OCI-LY3 (cell line): ENCODE results near the gene NUTF2.

Source experiments
- H2AFZ ChIP-seq: fragments of 200-600, 300-600 bp; shearing (Covaris generic); 2 replicates; pipeline ENCODE4 v1.6.0; 2014; ENCODE audit warnings: antibody characterized with exemption, low read depth, low read length
- H3K27ac ChIP-seq: fragments of 200-600, 300-600 bp; sonication (generic); 2 replicates; pipeline ENCODE4 v1.5.1; 2014; ENCODE audit warnings: mild to moderate bottlenecking, low read length, moderate library complexity, mixed read lengths
- H3K27me3 ChIP-seq: fragments of 200-600, 300-600 bp; sonication (generic); 2 replicates; pipeline ENCODE4 v1.6.1; 2014; ENCODE audit warnings: low read depth, low read length, mixed read lengths
- H3K36me3 ChIP-seq: fragments of 200-600, 300-600 bp; sonication (generic); replicated peaks from 2 replicates; pipeline ENCODE3; 2014; ENCODE audit warnings: low read depth, low read length, mixed read lengths
- H3K4me1 ChIP-seq: fragments of 300-600, 200-600 bp; sonication (generic); 2 replicates; pipeline ENCODE4 v1.6.1; 2014; ENCODE audit warnings: low read length, mixed read lengths
- H3K4me2 ChIP-seq: fragments of 200-600, 300-600 bp; sonication (generic); 2 replicates; pipeline ENCODE4 v1.6.1; 2014; ENCODE audit warnings: low read length, mixed read lengths
- H3K4me3 ChIP-seq: fragments of 300-600, 200-600 bp; sonication (generic); 2 replicates; pipeline ENCODE4 v1.5.1; 2014; ENCODE audit warnings: antibody characterized with exemption, mild to moderate bottlenecking, low read length, moderate library complexity
- H3K79me2 ChIP-seq: fragments of 300-600, 200-600 bp; shearing (Covaris generic); 2 replicates; pipeline ENCODE4 v1.6.1; 2014; ENCODE audit warnings: mild to moderate bottlenecking, low read length, mixed read lengths
- H3K9ac ChIP-seq: fragments of 300-600, 200-600 bp; shearing (Covaris generic); 2 replicates; pipeline ENCODE4 v1.6.0; 2014; ENCODE audit warnings: mild to moderate bottlenecking, low read length, moderate library complexity
- H3K9me3 ChIP-seq: fragments of 200-600, 300-600 bp; shearing (Covaris generic); 2 replicates; pipeline ENCODE4 v1.6.1; 2014; ENCODE audit warnings: low read length, mixed read lengths; ENCODE audit not compliant: insufficient read depth
- H4K20me1 ChIP-seq: fragments of 200-600, 300-600 bp; sonication (generic); 2 replicates; pipeline ENCODE4 v1.6.1; 2016; ENCODE audit warnings: low read length, mixed read lengths; ENCODE audit not compliant: insufficient read depth
- EZH2phosphoT487 ChIP-seq: fragments of 200-600 bp; shearing (Covaris generic); IDR thresholded peaks from 2 replicates; pipeline ENCODE4 v1.6.1; 2018; ENCODE audit warnings: antibody characterized with exemption, mixed run types, low read depth
- TF ChIP-seq, protein P1 (sequence below): fragments of 200-600, 300-600 bp; sonication (generic); IDR thresholded peaks from 2 replicates; pipeline ENCODE4 v1.5.1; 2014; ENCODE audit warnings: antibody characterized with exemption, low read length, low read depth

NUTF2 gene

DNA sequence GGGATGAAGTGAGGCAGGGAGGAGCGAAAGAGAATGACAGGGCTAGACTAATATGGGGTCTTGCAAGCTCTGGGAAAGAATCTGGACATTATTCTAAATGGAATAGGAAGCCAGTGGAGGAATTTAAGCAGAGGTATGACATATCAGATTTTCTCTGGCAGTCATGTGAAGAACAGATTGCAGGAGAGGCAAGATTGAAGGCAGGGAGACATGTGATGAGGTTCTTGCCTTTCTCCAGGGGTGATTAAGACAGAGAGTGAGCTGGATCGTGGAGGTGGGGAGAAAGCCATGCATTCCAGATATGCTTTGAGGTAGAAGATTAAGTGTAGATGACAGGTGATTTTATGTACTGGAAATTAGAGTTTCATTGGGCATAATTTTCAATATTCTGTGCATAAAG lies 8.9 kb upstream of the NUTF2 start:
- Histone ChIP-seq H3K27ac (no peak overlapping the region), H3K27me3 (no peaks in the 10 kb centered on the region), H2AFZ (no peak overlapping the region), H3K9me3 (no peaks in the 10 kb centered on the region), H3K36me3 (no peaks in the 10 kb centered on the region), H3K79me2 (peaks cover 9% of the 10 kb centered on the region), H3K9ac (no peak overlapping the region), H3K4me2 (no peak overlapping the region), H3K4me1 (peaks cover 13% of the 10 kb centered on the region), H4K20me1 (no peaks in the 10 kb centered on the region), H3K4me3 (no peak overlapping the region)
- TF ChIP-seq EZH2phosphoT487, result no peak
- TF ChIP-seq, protein P1, sequence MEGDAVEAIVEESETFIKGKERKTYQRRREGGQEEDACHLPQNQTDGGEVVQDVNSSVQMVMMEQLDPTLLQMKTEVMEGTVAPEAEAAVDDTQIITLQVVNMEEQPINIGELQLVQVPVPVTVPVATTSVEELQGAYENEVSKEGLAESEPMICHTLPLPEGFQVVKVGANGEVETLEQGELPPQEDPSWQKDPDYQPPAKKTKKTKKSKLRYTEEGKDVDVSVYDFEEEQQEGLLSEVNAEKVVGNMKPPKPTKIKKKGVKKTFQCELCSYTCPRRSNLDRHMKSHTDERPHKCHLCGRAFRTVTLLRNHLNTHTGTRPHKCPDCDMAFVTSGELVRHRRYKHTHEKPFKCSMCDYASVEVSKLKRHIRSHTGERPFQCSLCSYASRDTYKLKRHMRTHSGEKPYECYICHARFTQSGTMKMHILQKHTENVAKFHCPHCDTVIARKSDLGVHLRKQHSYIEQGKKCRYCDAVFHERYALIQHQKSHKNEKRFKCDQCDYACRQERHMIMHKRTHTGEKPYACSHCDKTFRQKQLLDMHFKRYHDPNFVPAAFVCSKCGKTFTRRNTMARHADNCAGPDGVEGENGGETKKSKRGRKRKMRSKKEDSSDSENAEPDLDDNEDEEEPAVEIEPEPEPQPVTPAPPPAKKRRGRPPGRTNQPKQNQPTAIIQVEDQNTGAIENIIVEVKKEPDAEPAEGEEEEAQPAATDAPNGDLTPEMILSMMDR, result no peak

DNA sequence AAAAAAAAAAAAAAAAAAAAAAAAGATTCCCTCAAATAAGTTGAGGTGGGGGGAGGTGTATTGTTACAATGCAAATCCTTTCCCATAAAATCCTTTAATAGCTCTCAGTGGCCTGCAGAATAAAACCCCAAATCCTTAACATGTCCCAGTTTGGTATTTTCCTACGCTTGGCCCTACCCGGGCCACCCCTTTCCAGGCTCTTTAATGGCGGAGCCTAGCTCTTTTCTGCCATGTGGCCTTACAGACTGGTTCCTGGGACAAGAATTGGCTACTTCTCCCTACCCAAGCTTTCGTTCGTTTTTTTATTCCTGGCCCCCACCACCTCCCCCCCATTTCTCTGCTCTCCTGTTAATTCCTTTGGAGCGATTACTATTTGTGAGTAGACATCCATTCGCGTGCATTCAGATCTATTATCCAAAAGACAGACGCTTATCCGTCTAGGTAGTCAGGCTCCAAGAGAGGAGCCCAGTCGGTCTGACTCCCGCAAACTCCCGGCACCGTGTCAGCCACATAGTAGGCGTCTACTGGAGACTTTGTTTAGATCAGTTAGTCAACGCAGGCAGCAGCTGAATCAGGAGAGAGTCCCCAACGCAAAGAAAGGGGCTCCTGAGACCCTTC lies 5.4 kb upstream of the NUTF2 start:
- Histone ChIP-seq H2AFZ (peak overlapping the region; percentile 98), H3K36me3 (no peaks in the 10 kb centered on the region), H3K79me2 (peaks cover 29% of the 10 kb centered on the region), H3K9ac (peak overlapping the region; percentile 89; the same call in 1 of the 2 replicates), H3K27me3 (no peaks in the 10 kb centered on the region), H4K20me1 (no peaks in the 10 kb centered on the region), H3K4me2 (peak overlapping the region; percentile 91), H3K27ac (no peak overlapping the region), H3K9me3 (no peaks in the 10 kb centered on the region), H3K4me1 (peaks cover 25% of the 10 kb centered on the region), H3K4me3 (peak overlapping the region; percentile 95)
- TF ChIP-seq, protein P1, result no peak

DNA sequence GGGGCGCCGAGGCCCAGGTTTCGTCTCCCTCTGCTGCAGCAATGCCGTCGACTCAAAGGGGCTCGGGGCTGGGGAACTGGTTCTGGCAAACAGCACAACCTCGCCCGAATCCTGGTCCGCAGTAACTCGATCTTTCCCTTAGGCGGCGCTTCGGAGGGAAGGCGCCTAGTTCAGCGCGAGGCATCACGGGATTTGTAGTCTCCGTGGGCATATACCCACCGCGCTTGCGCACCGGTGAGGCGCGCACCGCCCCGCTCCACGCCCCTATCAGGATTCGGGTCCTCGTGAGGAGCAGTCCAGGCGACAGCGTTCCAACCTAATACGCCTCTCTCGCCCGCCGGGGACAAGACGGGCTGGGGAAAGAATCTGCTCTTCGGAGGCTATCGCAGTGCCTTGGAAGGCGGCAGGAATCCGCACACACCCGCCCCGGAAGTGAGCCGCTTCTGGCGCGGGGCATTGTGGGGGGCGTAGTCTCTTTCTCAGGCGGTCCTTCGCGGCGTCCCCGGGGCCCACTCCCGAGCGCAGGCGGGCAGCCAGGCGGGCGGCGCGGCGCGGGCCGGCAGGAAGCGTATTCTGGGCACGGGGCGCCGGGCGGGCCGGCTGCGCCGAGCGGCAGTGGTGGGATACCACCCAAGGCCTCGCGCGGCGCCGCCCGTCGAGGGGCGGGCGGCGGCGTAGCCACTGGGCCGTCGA lies 4.8 kb upstream of the NUTF2 start, which contains the start of gene THAP11:
THAP11 (plus strand) TSS at position 505 of the 693 bp plus-strand sequence. CDS start 235 bp downstream, outside the sequence.
- Histone ChIP-seq H3K27ac (peak within 1 kb of the TSS; percentile 83), H3K27me3 (no peaks in the 10 kb centered on the region), H3K9ac (peak within 1 kb of the TSS; percentile 89), H3K9me3 (no peaks in the 10 kb centered on the region), H3K4me3 (peak within 1 kb of the TSS; percentile 95), H3K4me2 (peak within 1 kb of the TSS; percentile 91), H3K79me2 (peaks cover 32% of the 10 kb centered on the region), H3K4me1 (peaks cover 25% of the 10 kb centered on the region), H3K36me3 (no peaks in the 10 kb centered on the region), H2AFZ (peak within 1 kb of the TSS; percentile 98), H4K20me1 (no peaks in the 10 kb centered on the region)
- TF ChIP-seq, protein P1, result peak; percentile 62
- no peak for TF ChIP-seq EZH2phosphoT487

DNA sequence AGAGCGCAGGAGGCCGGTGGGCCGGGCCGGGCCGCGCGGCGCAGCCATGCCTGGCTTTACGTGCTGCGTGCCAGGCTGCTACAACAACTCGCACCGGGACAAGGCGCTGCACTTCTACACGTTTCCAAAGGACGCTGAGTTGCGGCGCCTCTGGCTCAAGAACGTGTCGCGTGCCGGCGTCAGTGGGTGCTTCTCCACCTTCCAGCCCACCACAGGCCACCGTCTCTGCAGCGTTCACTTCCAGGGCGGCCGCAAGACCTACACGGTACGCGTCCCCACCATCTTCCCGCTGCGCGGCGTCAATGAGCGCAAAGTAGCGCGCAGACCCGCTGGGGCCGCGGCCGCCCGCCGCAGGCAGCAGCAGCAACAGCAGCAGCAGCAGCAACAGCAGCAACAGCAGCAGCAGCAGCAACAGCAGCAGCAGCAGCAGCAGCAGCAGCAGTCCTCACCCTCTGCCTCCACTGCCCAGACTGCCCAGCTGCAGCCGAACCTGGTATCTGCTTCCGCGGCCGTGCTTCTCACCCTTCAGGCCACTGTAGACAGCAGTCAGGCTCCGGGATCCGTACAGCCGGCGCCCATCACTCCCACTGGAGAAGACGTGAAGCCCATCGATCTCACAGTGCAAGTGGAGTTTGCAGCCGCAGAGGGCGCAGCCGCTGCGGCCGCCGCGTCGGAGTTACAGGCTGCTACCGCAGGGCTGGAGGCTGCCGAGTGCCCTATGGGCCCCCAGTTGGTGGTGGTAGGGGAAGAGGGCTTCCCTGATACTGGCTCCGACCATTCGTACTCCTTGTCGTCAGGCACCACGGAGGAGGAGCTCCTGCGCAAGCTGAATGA lies 4.0 kb upstream of the NUTF2 start:
- H3K27me3 ChIP-seq, result no peaks in the 10 kb centered on the region
- no peaks in the 10 kb centered on the region for H3K9me3 ChIP-seq
- H3K36me3 ChIP-seq, result no peaks in the 10 kb centered on the region
- peak overlapping the region; percentile 71 for H3K4me2 ChIP-seq
- H3K27ac ChIP-seq, result no peak overlapping the region; the same call in 1 of the 2 replicates
- no peak for TF ChIP-seq EZH2phosphoT487
- TF ChIP-seq, protein P1, result peak; percentile 7; the same call in 1 of the 2 replicates
- H2AFZ ChIP-seq, result no peak overlapping the region
- H3K4me3 ChIP-seq, result peak overlapping the region; percentile 95
- peaks cover under 1% of the 10 kb centered on the region; the same call in 1 of the 2 replicates for H4K20me1 ChIP-seq
- peak overlapping the region; percentile 89 for H3K9ac ChIP-seq
- H3K79me2 ChIP-seq, result peaks cover 39% of the 10 kb centered on the region
- peaks cover 26% of the 10 kb centered on the region for H3K4me1 ChIP-seq
